Upper lobe of left lung (tissue), 4 donors: ENCODE results near the gene CEP128.

Experiments used
- CTCF ChIP-seq, 6 experiments: fragments of 450-650 bp in 4 of 6; fragments of 200-600 bp in 2 of 6; sonication (generic) in 2 of 6; IDR thresholded peaks; one replicate each; pipeline ENCODE4 v1.5.1; 2016 to 2019; ENCODE audit warnings: antibody characterized with exemption in 6 of 6
- EP300 ChIP-seq, 4 donors: sonication (generic); formaldehyde crosslinking; IDR thresholded peaks; one replicate each; pipeline ENCODE4 v1.5.1; 2017; ENCODE audit warnings: antibody characterized with exemption in 4 of 4, control low read depth in 2 of 4
- POLR2AphosphoS5 ChIP-seq, 2 donors: sonication (generic); formaldehyde crosslinking; IDR thresholded peaks; one replicate each; pipeline ENCODE4 v1.5.1; 2017; ENCODE audit warnings: antibody characterized with exemption in 2 of 2

- TF ChIP-seq CTCF (IDR thresholded peaks at IDR 0.05) = no peak
- TF ChIP-seq POLR2AphosphoS5 (IDR thresholded peaks at IDR 0.05) = no peak
- TF ChIP-seq EP300 (IDR thresholded peaks at IDR 0.05) = no peak
These were observed 397.2 kb downstream of the CEP128 start for GRCh38 chr14:80544366-80544765.
